Liver (tissue), 9 donors: ENCODE data around the gene DBT. TPM values are rescaled to one million over a fixed set of nuclear protein-coding genes. Genes with fewer than 3 reads are reported as not detected.

Source experiments
- DNase-seq: peaks from one replicate; pipeline ENCODE4 v3.0.0-alpha.2; 2017; ENCODE audit warnings: low spot score
- H3K27ac ChIP-seq, 2 donors: one replicate each; pipeline ENCODE4 v1.7.0; 2013; ENCODE audit warnings: inconsistent platforms in 2 of 2, low read length in 2 of 2, control low read depth in 1 of 2, low read depth in 1 of 2, mild to moderate bottlenecking in 1 of 2
- H3K27me3 ChIP-seq, 4 donors: one replicate each; pipeline versions ENCODE4 v1.6.1 to v1.7.0; 2013; ENCODE audit warnings: low read length in 3 of 4, inconsistent platforms in 1 of 4, mild to moderate bottlenecking in 1 of 4, moderate library complexity in 1 of 4; ENCODE audit not compliant: control insufficient read depth in 4 of 4, insufficient read depth in 4 of 4
- H3K36me3 ChIP-seq, 4 donors: one replicate each; pipeline versions ENCODE4 v1.6.1 to v1.7.0; 2013; ENCODE audit warnings: low read length in 3 of 4, mild to moderate bottlenecking in 3 of 4, low read depth in 1 of 4, moderate library complexity in 1 of 4; ENCODE audit not compliant: control insufficient read depth in 4 of 4, insufficient read depth in 3 of 4
- H3K4me1 ChIP-seq, 4 donors: one replicate each; pipeline versions ENCODE4 v1.6.1 to v1.7.0; 2013; ENCODE audit warnings: low read length in 3 of 4, mild to moderate bottlenecking in 3 of 4, moderate library complexity in 1 of 4; ENCODE audit not compliant: control insufficient read depth in 4 of 4, insufficient read depth in 4 of 4
- H3K4me3 ChIP-seq, 3 donors: one replicate each; pipeline versions ENCODE4 v1.6.1 to v1.7.0; 2013; ENCODE audit warnings: low read length in 3 of 3, control low read depth in 1 of 3, low read depth in 1 of 3, mild to moderate bottlenecking in 1 of 3
- H3K9ac ChIP-seq, 2 donors: one replicate each; pipeline ENCODE4 v1.7.0; 2013; ENCODE audit warnings: low read length in 2 of 2, mild to moderate bottlenecking in 2 of 2, moderate library complexity in 2 of 2, control low read depth in 1 of 2, low read depth in 1 of 2
- H3K9me3 ChIP-seq, 4 donors: one replicate each; pipeline versions ENCODE4 v1.6.1 to v1.7.0; 2013; ENCODE audit warnings: low read length in 3 of 4; ENCODE audit not compliant: control insufficient read depth in 4 of 4
- EGR1 ChIP-seq, 2 donors: IDR thresholded peaks; 2 replicates each; pipeline ENCODE4 v1.6.1; 2016 to 2018; ENCODE audit warnings: antibody characterized with exemption in 2 of 2, low read depth in 2 of 2
- FOXA1 ChIP-seq: IDR thresholded peaks from 2 replicates; pipeline ENCODE4 v1.6.1; 2016; ENCODE audit warnings: antibody characterized with exemption
- FOXA2 ChIP-seq: IDR thresholded peaks from 2 replicates; pipeline ENCODE4 v1.6.1; 2016; ENCODE audit warnings: antibody characterized with exemption
- GABPA ChIP-seq, 2 donors: IDR thresholded peaks in 1 of 2; conservative IDR thresholded peaks in 1 of 2; 2 replicates each; pipeline ENCODE4 v1.6.1; 2016; ENCODE audit warnings: antibody characterized with exemption in 2 of 2, mild to moderate bottlenecking in 1 of 2, moderate library complexity in 1 of 2
- HNF4A ChIP-seq, 2 donors: conservative IDR thresholded peaks; 2 replicates each; pipeline ENCODE4 v1.6.1; 2016; ENCODE audit warnings: antibody characterized with exemption in 2 of 2, mild to moderate bottlenecking in 2 of 2
- HNF4G ChIP-seq: IDR thresholded peaks from 2 replicates; pipeline ENCODE4 v1.6.1; 2016; ENCODE audit warnings: antibody characterized with exemption
- JUND ChIP-seq, 2 donors: IDR thresholded peaks; 2 replicates each; pipeline ENCODE4 v1.6.1; 2016; ENCODE audit warnings: antibody characterized with exemption in 2 of 2
- NR2F2 ChIP-seq: IDR thresholded peaks from 2 replicates; pipeline ENCODE4 v1.6.1; 2016; ENCODE audit warnings: antibody characterized with exemption
- RAD21 ChIP-seq, 2 donors: IDR thresholded peaks; 2 replicates each; pipeline ENCODE4 v1.6.1; 2016; ENCODE audit warnings: antibody characterized with exemption in 2 of 2, mild to moderate bottlenecking in 2 of 2
- RXRA ChIP-seq, 2 donors: IDR thresholded peaks; 2 replicates each; pipeline ENCODE4 v1.6.1; 2017 to 2018; ENCODE audit warnings: antibody characterized with exemption in 2 of 2, mild to moderate bottlenecking in 1 of 2
- SP1 ChIP-seq: IDR thresholded peaks from 2 replicates; pipeline ENCODE4 v1.6.1; 2018; ENCODE audit warnings: antibody characterized with exemption, mild to moderate bottlenecking
- TAF1 ChIP-seq: conservative IDR thresholded peaks from 2 replicates; pipeline ENCODE4 v1.6.1; 2016; ENCODE audit warnings: antibody characterized with exemption, mild to moderate bottlenecking
- YY1 ChIP-seq: IDR thresholded peaks from 2 replicates; pipeline ENCODE4 v1.6.1; 2016; ENCODE audit warnings: antibody characterized with exemption, mild to moderate bottlenecking
- WGBS: extraction: QIAGEN DNeasy Blood & Tissue Kit; methylation state at CpG from one replicate; pipeline ENCODE4 v1.1.7; 2013; 5-methylcytosine and 5-hydroxymethylcytosine counted together
- polyA plus RNA-seq, 2 donors: library from polyadenylated mRNA; stranded (reverse) in 1 of 2; unstranded in 1 of 2; fragments of 200-250 nt in 1 of 2; fragments of >200 nt in 1 of 2; fragmentation: Nextera tagmentation in 1 of 2; extraction: Ambion mirVana in 1 of 2; gene quantifications; one replicate each; pipeline versions ENCODE4 v1.2.1 to v1.2.3, GENCODE V29; 2013 to 2015
- total RNA-seq, 2 donors: library from RNA; depleted of rRNA; stranded (reverse); fragments of >200 nt; gene quantifications; one replicate each; pipeline ENCODE4 v1.2.3, GENCODE V29; 2014
- TF ChIP-seq, protein P1 (sequence below): fragments of 150-350 bp; IDR thresholded peaks from 2 replicates; pipeline ENCODE4 v1.5.1; 2017; ENCODE audit warnings: improper control_type of control experiment, low read depth, low read length; ENCODE audit not compliant: missing input control
- TF ChIP-seq, protein P2 (sequence below): IDR thresholded peaks from 2 replicates; pipeline ENCODE4 v1.6.1; 2016; ENCODE audit warnings: antibody characterized with exemption
- TF ChIP-seq, protein P3 (sequence below): IDR thresholded peaks from 2 replicates; pipeline ENCODE4 v1.6.1; 2016; ENCODE audit warnings: antibody characterized with exemption, mild to moderate bottlenecking
- TF ChIP-seq, protein P4 (sequence below): IDR thresholded peaks from 2 replicates; pipeline ENCODE4 v1.6.1; 2016; ENCODE audit warnings: antibody characterized with exemption
- TF ChIP-seq, protein P5 (sequence below): IDR thresholded peaks from 2 replicates; pipeline ENCODE4 v1.6.1; 2016; ENCODE audit warnings: antibody characterized with exemption
- donor health status: healthy.
- donor health status: healthy.
- donor health status: healthy.
- donor health status: healthy.
- donor health status: healthy.

The DBT gene
- total and polyA plus RNA-seq, 4 donors, result 7.7 to 10.7 (median 9.1) TPM

DNA sequence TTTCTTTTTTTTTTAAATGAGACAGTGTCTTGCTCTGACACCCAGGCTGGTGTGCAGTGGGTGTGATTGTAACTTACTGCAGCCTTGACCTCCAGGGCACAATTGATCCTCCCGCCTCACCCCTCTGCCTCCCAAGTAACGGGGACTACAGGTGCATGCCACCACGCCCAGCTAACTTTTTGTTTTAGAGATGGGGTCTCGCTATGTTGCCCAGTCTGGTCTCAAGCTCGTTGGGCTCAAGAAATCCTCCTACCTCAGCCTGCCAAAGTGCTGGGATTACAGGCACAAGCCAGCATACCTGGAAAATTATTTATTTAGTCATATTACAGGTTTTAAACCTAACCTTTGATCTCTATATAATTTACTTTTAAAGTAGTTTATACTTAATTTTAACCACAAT, 84.9 kb downstream of the DBT start:
- Histone ChIP-seq H3K4me1 (no peaks in the 10 kb centered on the region), H3K4me3 (no peak overlapping the region), H3K27ac (no peak overlapping the region), H3K9ac (no peak overlapping the region), H3K9me3 (no peaks in the 10 kb centered on the region), H3K36me3 (no peaks in the 10 kb centered on the region), H3K27me3 (no peaks in the 10 kb centered on the region)
- TF ChIP-seq GABPA (IDR thresholded peaks at IDR 0.05 in 1 of 2, conservative IDR thresholded peaks at IDR 0.05 in 1 of 2) (no peak), FOXA2 (no peak), TAF1 (no peak), SP1 (no peak), FOXA1 (no peak), RXRA (IDR thresholded peaks at IDR 0.05) (no peak), RAD21 (IDR thresholded peaks at IDR 0.05) (no peak), HNF4G (no peak), JUND (IDR thresholded peaks at IDR 0.05) (no peak), YY1 (no peak), HNF4A (conservative IDR thresholded peaks at IDR 0.05) (no peak), NR2F2 (no peak), EGR1 (IDR thresholded peaks at IDR 0.05; ENCODE audit: low read depth in 2 of 2) (no peak)
- TF ChIP-seq, protein P1, sequence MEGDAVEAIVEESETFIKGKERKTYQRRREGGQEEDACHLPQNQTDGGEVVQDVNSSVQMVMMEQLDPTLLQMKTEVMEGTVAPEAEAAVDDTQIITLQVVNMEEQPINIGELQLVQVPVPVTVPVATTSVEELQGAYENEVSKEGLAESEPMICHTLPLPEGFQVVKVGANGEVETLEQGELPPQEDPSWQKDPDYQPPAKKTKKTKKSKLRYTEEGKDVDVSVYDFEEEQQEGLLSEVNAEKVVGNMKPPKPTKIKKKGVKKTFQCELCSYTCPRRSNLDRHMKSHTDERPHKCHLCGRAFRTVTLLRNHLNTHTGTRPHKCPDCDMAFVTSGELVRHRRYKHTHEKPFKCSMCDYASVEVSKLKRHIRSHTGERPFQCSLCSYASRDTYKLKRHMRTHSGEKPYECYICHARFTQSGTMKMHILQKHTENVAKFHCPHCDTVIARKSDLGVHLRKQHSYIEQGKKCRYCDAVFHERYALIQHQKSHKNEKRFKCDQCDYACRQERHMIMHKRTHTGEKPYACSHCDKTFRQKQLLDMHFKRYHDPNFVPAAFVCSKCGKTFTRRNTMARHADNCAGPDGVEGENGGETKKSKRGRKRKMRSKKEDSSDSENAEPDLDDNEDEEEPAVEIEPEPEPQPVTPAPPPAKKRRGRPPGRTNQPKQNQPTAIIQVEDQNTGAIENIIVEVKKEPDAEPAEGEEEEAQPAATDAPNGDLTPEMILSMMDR, result no peak
- TF ChIP-seq, protein P2, sequence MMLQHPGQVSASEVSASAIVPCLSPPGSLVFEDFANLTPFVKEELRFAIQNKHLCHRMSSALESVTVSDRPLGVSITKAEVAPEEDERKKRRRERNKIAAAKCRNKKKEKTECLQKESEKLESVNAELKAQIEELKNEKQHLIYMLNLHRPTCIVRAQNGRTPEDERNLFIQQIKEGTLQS, result no peak
- TF ChIP-seq, protein P3, sequence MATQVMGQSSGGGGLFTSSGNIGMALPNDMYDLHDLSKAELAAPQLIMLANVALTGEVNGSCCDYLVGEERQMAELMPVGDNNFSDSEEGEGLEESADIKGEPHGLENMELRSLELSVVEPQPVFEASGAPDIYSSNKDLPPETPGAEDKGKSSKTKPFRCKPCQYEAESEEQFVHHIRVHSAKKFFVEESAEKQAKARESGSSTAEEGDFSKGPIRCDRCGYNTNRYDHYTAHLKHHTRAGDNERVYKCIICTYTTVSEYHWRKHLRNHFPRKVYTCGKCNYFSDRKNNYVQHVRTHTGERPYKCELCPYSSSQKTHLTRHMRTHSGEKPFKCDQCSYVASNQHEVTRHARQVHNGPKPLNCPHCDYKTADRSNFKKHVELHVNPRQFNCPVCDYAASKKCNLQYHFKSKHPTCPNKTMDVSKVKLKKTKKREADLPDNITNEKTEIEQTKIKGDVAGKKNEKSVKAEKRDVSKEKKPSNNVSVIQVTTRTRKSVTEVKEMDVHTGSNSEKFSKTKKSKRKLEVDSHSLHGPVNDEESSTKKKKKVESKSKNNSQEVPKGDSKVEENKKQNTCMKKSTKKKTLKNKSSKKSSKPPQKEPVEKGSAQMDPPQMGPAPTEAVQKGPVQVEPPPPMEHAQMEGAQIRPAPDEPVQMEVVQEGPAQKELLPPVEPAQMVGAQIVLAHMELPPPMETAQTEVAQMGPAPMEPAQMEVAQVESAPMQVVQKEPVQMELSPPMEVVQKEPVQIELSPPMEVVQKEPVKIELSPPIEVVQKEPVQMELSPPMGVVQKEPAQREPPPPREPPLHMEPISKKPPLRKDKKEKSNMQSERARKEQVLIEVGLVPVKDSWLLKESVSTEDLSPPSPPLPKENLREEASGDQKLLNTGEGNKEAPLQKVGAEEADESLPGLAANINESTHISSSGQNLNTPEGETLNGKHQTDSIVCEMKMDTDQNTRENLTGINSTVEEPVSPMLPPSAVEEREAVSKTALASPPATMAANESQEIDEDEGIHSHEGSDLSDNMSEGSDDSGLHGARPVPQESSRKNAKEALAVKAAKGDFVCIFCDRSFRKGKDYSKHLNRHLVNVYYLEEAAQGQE, result no peak
- TF ChIP-seq, protein P4, sequence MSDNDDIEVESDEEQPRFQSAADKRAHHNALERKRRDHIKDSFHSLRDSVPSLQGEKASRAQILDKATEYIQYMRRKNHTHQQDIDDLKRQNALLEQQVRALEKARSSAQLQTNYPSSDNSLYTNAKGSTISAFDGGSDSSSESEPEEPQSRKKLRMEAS, result no peak
- TF ChIP-seq, protein P5, sequence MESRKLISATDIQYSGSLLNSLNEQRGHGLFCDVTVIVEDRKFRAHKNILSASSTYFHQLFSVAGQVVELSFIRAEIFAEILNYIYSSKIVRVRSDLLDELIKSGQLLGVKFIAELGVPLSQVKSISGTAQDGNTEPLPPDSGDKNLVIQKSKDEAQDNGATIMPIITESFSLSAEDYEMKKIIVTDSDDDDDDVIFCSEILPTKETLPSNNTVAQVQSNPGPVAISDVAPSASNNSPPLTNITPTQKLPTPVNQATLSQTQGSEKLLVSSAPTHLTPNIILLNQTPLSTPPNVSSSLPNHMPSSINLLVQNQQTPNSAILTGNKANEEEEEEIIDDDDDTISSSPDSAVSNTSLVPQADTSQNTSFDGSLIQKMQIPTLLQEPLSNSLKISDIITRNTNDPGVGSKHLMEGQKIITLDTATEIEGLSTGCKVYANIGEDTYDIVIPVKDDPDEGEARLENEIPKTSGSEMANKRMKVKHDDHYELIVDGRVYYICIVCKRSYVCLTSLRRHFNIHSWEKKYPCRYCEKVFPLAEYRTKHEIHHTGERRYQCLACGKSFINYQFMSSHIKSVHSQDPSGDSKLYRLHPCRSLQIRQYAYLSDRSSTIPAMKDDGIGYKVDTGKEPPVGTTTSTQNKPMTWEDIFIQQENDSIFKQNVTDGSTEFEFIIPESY, result no peak
- no peak for DNase-seq
- 96% methylated on average over 5 of the region's 5 CpGs for WGBS
